H1 (cell line): ENCODE results near the gene PRKCH.

ENCODE experiments used
- EP300 ChIP-seq, 2 experiments: IDR thresholded peaks; 1 replicate in 1 of 2; 2 replicates in 1 of 2; pipeline ENCODE4 v1.6.1; 2011 to 2012; ENCODE audit warnings: low read depth in 2 of 2, low read length in 2 of 2, mild to moderate bottlenecking in 2 of 2, borderline replicate concordance in 1 of 2, inconsistent platforms in 1 of 2, moderate library complexity in 1 of 2
- POLR2A ChIP-seq, 2 experiments: IDR thresholded peaks; 1 replicate in 1 of 2; 2 replicates in 1 of 2; pipeline ENCODE4 v1.6.1; 2011; ENCODE audit warnings: low read depth in 2 of 2, low read length in 2 of 2, mild to moderate bottlenecking in 2 of 2; ENCODE audit errors: control extremely low read depth in 1 of 2

DNA sequence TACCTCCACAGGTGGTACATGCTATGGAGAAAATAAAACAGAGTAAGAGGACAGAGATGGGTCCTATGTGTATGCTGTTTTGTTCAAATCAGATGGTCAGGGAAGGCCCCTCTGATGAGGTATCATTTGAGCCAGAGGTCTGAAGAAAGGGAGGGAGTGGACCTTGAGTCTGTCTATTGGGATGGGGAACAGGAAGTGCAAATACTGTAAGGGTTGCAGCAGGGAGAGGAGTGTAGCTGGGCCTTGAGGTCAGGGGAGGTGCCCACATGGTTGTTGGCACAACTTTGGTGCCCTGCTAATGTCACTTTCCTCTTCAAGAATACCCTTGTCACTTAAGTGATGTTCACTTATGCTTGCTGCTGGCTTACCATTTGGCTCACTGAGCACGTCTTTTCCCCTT is 83.3 kb downstream of the PRKCH start:
- TF ChIP-seq POLR2A (IDR thresholded peaks at IDR 0.05; ENCODE audit: control extremely low read depth in 1 of 2, low read depth in 2 of 2, low read length in 2 of 2) (no peak), EP300 (IDR thresholded peaks at IDR 0.05; ENCODE audit: borderline replicate concordance in 1 of 2, low read depth in 2 of 2, low read length in 2 of 2) (no peak)
